HCT116 (cell line): Measurements from ENCODE around the gene ZMYND11. TPM values are rescaled to one million over a fixed set of nuclear protein-coding genes. Genes with fewer than 3 reads are reported as not detected.

ENCODE experiments used
- ATAC-seq: fragments of 200-7000 bp; cut with Tn5 transposase; 2 replicates; pipeline ENCODE4 v1.9.1; 2020; ENCODE audit warnings: mild to moderate bottlenecking, moderate library complexity
- BruUV-seq: library from RNA; stranded (reverse); fragments of 400-500 nt; replicated peaks from 2 replicates; lab custom pipeline; 2021; lab: Mats Ljungman, UMichigan
- CTCF ChIA-PET: fragments of 300-600 bp; sonication (Branson Sonifier 250); formaldehyde crosslinking; loops from one replicate; lab custom pipeline; 2021; ENCODE audit warnings: antibody characterized with exemption; lab: Charles Lee
- POLR2A ChIA-PET: fragments of 300-600, 350-600 bp; sonication (Branson Sonifier 250); formaldehyde crosslinking; loops from one replicate; lab custom pipeline; 2021; ENCODE audit warnings: antibody characterized with exemption; lab: Charles Lee
- RAD21 ChIA-PET, 2 experiments: fragments of 300-600 bp; sonication (Branson Sonifier 250); formaldehyde crosslinking; loops; one replicate each; lab custom pipeline; 2023; ENCODE audit warnings: low total read pairs in 2 of 2; ENCODE audit not compliant: uncharacterized antibody in 2 of 2, unreplicated experiment in 2 of 2, low non-redundant PET in 1 of 2; lab: Charles Lee
- DNase-seq: peaks from one replicate; pipeline ENCODE4 v3.0.0-alpha.2; 2010; ENCODE audit warnings: low read depth, low spot score
- H2AFZ ChIP-seq: fragments of 200-600 bp; shearing (Covaris generic), sonication (generic); 2 replicates; pipeline ENCODE4 v1.6.1; 2017; ENCODE audit warnings: low read depth, mixed run types, mixed read lengths, antibody characterized with exemption, low read length; ENCODE audit not compliant: poor library complexity, severe bottlenecking
- H3K27ac ChIP-seq: 2 replicates; pipeline ENCODE4 v1.5.1; 2012; ENCODE audit warnings: low read depth, low read length
- H3K27me3 ChIP-seq: fragments of 200-600 bp; sonication (generic); 2 replicates; pipeline ENCODE4 v1.6.1; 2016; ENCODE audit warnings: mixed run types, low read length, mixed read lengths; ENCODE audit not compliant: insufficient read depth
- H3K36me3 ChIP-seq, 2 experiments: fragments of 200-500 bp in 1 of 2; fragments of 200-600 bp in 1 of 2; sonication (Bioruptor generic) in 1 of 2; sonication (generic) in 1 of 2; 2 replicates each; pipeline versions ENCODE4 v1.5.1 to v1.6.1; 2014 to 2016; ENCODE audit warnings: low read length in 2 of 2, inconsistent platforms in 1 of 2, mixed read lengths in 1 of 2, mixed run types in 1 of 2; ENCODE audit not compliant: insufficient read depth in 2 of 2, control insufficient read depth in 1 of 2
- H3K4me1 ChIP-seq, 2 experiments: fragments of 200-600 bp in 1 of 2; sonication (generic) in 1 of 2; 2 replicates each; pipeline versions ENCODE4 v1.5.1 to v1.6.1; 2012 to 2017; ENCODE audit warnings: low read length in 2 of 2, inconsistent platforms in 1 of 2, mild to moderate bottlenecking in 1 of 2, mixed read lengths in 1 of 2, mixed run types in 1 of 2, moderate library complexity in 1 of 2; ENCODE audit not compliant: insufficient read depth in 2 of 2, control insufficient read depth in 1 of 2
- H3K4me2 ChIP-seq: fragments of 200-600 bp; sonication (generic); 2 replicates; pipeline ENCODE4 v1.6.1; 2017; ENCODE audit warnings: mixed run types, low read length, mixed read lengths
- H3K4me3 ChIP-seq, 2 experiments: fragments of 200-600 bp in 1 of 2; sonication (generic) in 1 of 2; replicated peaks in 1 of 2; 2 replicates each; pipeline ENCODE4 v1.5.1; 2011 to 2016; ENCODE audit warnings: low read length in 2 of 2, control low read depth in 1 of 2, low read depth in 1 of 2, mild to moderate bottlenecking in 1 of 2, mixed read lengths in 1 of 2, mixed run types in 1 of 2
- H3K79me2 ChIP-seq: fragments of 200-600 bp; sonication (generic); 2 replicates; pipeline ENCODE4 v1.6.1; 2017; ENCODE audit warnings: mild to moderate bottlenecking, mixed run types, low read length, moderate library complexity, mixed read lengths; ENCODE audit not compliant: insufficient read depth
- H3K9ac ChIP-seq: fragments of 200-600 bp; sonication (generic); 2 replicates; pipeline ENCODE4 v1.6.1; 2016; ENCODE audit warnings: low read length, mixed read lengths
- H3K9me2 ChIP-seq: fragments of 200-600 bp; sonication (generic), shearing (Covaris generic); 2 replicates; pipeline ENCODE4 v1.6.1; 2017; ENCODE audit warnings: mixed run types, mild to moderate bottlenecking, moderate library complexity; ENCODE audit not compliant: insufficient read depth
- H3K9me3 ChIP-seq, 2 experiments: fragments of 200-500 bp in 1 of 2; fragments of 200-600 bp in 1 of 2; sonication (Bioruptor generic) in 1 of 2; sonication (generic) in 1 of 2; 2 replicates each; pipeline ENCODE4 v1.6.1; 2014 to 2017; ENCODE audit warnings: low read length in 2 of 2, mixed read lengths in 2 of 2, inconsistent platforms in 1 of 2, low read depth in 1 of 2, mild to moderate bottlenecking in 1 of 2, mixed run types in 1 of 2, moderate library complexity in 1 of 2; ENCODE audit not compliant: control insufficient read depth in 1 of 2, insufficient read depth in 1 of 2
- H4K20me1 ChIP-seq: fragments of 200-600 bp; sonication (generic), shearing (Covaris generic); 2 replicates; pipeline ENCODE4 v1.6.1; 2017; ENCODE audit warnings: mixed run types, mild to moderate bottlenecking, moderate library complexity; ENCODE audit not compliant: insufficient read depth
- EGR1 ChIP-seq: IDR thresholded peaks from 2 replicates; pipeline ENCODE4 v1.6.1; 2012; ENCODE audit warnings: low read depth
- ELF1 ChIP-seq: IDR thresholded peaks from 2 replicates; pipeline ENCODE4 v1.6.1; 2012; ENCODE audit warnings: low read depth, borderline replicate concordance
- EZH2 ChIP-seq: fragments of 200-600 bp; sonication (generic); IDR thresholded peaks from 2 replicates; pipeline ENCODE4 v1.6.1; 2017; ENCODE audit warnings: antibody characterized with exemption, mixed run types
- EZH2phosphoT487 ChIP-seq: fragments of 200-600 bp; IDR thresholded peaks from 2 replicates; pipeline ENCODE4 v1.6.1; 2018; ENCODE audit warnings: antibody characterized with exemption, borderline replicate concordance
- RAD21 ChIP-seq: IDR thresholded peaks from 2 replicates; pipeline ENCODE4 v1.6.1; 2012; ENCODE audit warnings: low read depth, mild to moderate bottlenecking
- SP1 ChIP-seq: IDR thresholded peaks from 2 replicates; pipeline ENCODE4 v1.6.1; 2012; ENCODE audit warnings: low read depth
- intact Hi-C: fragments of 100-400 bp; cut with micrococcal nuclease; formaldehyde crosslinking; loops from 2 replicates; pipeline ENCODE4 v1.10.0; 2022
- total RNA-seq: library from RNA; stranded (reverse); gene quantifications from one replicate; pipeline ENCODE4 v1.2.1, GENCODE V29; 2021; ENCODE audit not compliant: unreplicated experiment
- TF ChIP-seq, protein P1 (sequence below): IDR thresholded peaks from 2 replicates; pipeline ENCODE4 v1.6.1; 2012; ENCODE audit warnings: low read depth
- TF ChIP-seq, protein P2 (sequence below), 3 experiments: fragments of 200-600 bp in 1 of 3; sonication (generic) in 1 of 3; IDR thresholded peaks in 2 of 3; conservative IDR thresholded peaks in 1 of 3; 2 replicates each; pipeline ENCODE4 v1.5.1; 2012 to 2017; ENCODE audit warnings: low read depth in 2 of 3, low read length in 2 of 3, antibody characterized with exemption in 1 of 3, borderline replicate concordance in 1 of 3, control low read depth in 1 of 3, mild to moderate bottlenecking in 1 of 3, mixed read lengths in 1 of 3, mixed run types in 1 of 3, moderate library complexity in 1 of 3; ENCODE audit not compliant: insufficient read depth in 1 of 3

ZMYND11 gene
- total RNA-seq, 1 experiment from 2014 or later = 28.3 TPM

DNA sequence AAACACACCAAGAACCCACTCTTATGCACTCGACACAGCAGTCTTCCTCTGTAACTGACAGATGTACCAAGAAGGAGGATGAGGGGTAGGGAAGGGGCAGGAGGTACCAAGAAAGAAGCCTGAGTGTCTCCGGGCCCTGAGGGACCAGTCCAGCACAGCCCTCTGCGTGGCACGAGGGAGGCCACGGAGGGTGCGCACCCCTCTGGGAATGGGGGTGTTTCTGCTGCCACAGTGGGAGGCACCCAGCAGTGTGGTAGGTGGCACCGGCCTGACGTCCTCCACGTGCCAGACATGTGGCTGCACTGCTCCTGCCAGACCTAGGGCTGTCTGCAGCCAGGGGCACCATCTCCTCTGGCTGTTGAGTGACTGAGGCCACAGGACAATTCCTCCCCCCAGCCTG lies 154.3 kb downstream of the ZMYND11 start:
- no peak for ATAC-seq

More for the DNA sequence above, 154.3 kb downstream of the ZMYND11 start:
- DNase-seq = no peak
- no peaks in the 10 kb centered on the region for H3K27me3 ChIP-seq
- H4K20me1 ChIP-seq = no peaks in the 10 kb centered on the region
- H3K27ac ChIP-seq = no peak overlapping the region
- TF ChIP-seq RAD21 (no peak), SP1 (no peak), ELF1 (no peak), EZH2phosphoT487 (no peak), EGR1 (no peak), EZH2 (no peak)
- TF ChIP-seq, protein P1, sequence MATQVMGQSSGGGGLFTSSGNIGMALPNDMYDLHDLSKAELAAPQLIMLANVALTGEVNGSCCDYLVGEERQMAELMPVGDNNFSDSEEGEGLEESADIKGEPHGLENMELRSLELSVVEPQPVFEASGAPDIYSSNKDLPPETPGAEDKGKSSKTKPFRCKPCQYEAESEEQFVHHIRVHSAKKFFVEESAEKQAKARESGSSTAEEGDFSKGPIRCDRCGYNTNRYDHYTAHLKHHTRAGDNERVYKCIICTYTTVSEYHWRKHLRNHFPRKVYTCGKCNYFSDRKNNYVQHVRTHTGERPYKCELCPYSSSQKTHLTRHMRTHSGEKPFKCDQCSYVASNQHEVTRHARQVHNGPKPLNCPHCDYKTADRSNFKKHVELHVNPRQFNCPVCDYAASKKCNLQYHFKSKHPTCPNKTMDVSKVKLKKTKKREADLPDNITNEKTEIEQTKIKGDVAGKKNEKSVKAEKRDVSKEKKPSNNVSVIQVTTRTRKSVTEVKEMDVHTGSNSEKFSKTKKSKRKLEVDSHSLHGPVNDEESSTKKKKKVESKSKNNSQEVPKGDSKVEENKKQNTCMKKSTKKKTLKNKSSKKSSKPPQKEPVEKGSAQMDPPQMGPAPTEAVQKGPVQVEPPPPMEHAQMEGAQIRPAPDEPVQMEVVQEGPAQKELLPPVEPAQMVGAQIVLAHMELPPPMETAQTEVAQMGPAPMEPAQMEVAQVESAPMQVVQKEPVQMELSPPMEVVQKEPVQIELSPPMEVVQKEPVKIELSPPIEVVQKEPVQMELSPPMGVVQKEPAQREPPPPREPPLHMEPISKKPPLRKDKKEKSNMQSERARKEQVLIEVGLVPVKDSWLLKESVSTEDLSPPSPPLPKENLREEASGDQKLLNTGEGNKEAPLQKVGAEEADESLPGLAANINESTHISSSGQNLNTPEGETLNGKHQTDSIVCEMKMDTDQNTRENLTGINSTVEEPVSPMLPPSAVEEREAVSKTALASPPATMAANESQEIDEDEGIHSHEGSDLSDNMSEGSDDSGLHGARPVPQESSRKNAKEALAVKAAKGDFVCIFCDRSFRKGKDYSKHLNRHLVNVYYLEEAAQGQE = no peak
- TF ChIP-seq, protein P2, sequence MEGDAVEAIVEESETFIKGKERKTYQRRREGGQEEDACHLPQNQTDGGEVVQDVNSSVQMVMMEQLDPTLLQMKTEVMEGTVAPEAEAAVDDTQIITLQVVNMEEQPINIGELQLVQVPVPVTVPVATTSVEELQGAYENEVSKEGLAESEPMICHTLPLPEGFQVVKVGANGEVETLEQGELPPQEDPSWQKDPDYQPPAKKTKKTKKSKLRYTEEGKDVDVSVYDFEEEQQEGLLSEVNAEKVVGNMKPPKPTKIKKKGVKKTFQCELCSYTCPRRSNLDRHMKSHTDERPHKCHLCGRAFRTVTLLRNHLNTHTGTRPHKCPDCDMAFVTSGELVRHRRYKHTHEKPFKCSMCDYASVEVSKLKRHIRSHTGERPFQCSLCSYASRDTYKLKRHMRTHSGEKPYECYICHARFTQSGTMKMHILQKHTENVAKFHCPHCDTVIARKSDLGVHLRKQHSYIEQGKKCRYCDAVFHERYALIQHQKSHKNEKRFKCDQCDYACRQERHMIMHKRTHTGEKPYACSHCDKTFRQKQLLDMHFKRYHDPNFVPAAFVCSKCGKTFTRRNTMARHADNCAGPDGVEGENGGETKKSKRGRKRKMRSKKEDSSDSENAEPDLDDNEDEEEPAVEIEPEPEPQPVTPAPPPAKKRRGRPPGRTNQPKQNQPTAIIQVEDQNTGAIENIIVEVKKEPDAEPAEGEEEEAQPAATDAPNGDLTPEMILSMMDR (IDR thresholded peaks at IDR 0.05 in 2 of 3, conservative IDR thresholded peaks at IDR 0.05 in 1 of 3; ENCODE audit: borderline replicate concordance in 1 of 3, insufficient read depth in 1 of 3, low read depth in 2 of 3, low read length in 2 of 3) = no peak
- intact Hi-C loops = no loop called here
- POLR2A ChIA-PET = no interaction called here
- H3K4me1 ChIP-seq = peaks cover 0 to 12% of the 10 kb centered on the region in 2 experiments; a peak in 2 of 4 replicates
- no peaks in the 10 kb centered on the region for H3K79me2 ChIP-seq
- no peaks in the 10 kb centered on the region for H3K9me2 ChIP-seq
- no TSS peak for BruUV-seq
- RAD21 ChIA-PET = no interaction called here
- H3K4me2 ChIP-seq = no peak overlapping the region
- no peak overlapping the region for H3K4me3 ChIP-seq
- H3K9me3 ChIP-seq = no peaks in the 10 kb centered on the region
- no peak overlapping the region for H2AFZ ChIP-seq
- no peak overlapping the region for H3K9ac ChIP-seq
- CTCF ChIA-PET = no interaction called here
- no peaks in the 10 kb centered on the region; a peak in 1 of 4 replicates for H3K36me3 ChIP-seq
